ENCODE results near the gene CSAD. TPM values are rescaled to one million over a fixed set of nuclear protein-coding genes. Genes with fewer than 3 reads are reported as not detected.

CSAD gene
- total RNA-seq, 1 experiment from 2014 or later = 15.4 TPM

DNA sequence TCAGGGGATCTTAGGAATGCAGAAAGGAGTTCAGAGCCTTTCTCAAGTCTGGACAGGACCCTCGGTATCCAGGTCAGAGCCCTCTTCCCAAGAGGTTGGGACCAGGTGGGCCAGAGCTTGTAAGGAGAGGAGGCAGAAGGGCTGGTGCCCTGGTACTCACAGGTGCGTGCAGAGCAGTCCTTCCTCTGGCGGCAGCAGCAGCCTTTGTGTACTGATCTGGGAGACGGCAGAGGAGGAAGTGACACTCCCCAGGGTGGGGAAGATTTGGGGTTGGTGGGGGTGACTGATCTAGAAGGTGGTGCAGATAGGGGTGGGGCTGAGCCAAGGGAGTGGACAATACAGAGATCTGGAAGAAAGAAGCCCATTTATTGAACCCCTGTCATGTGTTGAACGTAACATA lies 26.3 kb upstream of the CSAD start, which contains the start of gene ITGB7:
ITGB7 (minus strand) TSS at position 210 of the 400 bp plus-strand sequence. CDS start 6,808 bp downstream, outside the sequence.
- H3K36me3 ChIP-seq (ENCODE audit: control insufficient read depth, insufficient read depth, low read length) = no peaks in the 10 kb centered on the region; the same call in 1 of the 2 replicates
- TF ChIP-seq SIN3A (IDR thresholded peaks at IDR 0.05; ENCODE audit: borderline replicate concordance, insufficient read depth, low read depth, low read length) (no peak), POLR2AphosphoS5 (IDR thresholded peaks at IDR 0.05; ENCODE audit: low read depth, low read length) (no peak), TCF7L2 (IDR thresholded peaks at IDR 0.05; ENCODE audit: low read depth, low read length) (no peak)
- TF ChIP-seq, protein P1, sequence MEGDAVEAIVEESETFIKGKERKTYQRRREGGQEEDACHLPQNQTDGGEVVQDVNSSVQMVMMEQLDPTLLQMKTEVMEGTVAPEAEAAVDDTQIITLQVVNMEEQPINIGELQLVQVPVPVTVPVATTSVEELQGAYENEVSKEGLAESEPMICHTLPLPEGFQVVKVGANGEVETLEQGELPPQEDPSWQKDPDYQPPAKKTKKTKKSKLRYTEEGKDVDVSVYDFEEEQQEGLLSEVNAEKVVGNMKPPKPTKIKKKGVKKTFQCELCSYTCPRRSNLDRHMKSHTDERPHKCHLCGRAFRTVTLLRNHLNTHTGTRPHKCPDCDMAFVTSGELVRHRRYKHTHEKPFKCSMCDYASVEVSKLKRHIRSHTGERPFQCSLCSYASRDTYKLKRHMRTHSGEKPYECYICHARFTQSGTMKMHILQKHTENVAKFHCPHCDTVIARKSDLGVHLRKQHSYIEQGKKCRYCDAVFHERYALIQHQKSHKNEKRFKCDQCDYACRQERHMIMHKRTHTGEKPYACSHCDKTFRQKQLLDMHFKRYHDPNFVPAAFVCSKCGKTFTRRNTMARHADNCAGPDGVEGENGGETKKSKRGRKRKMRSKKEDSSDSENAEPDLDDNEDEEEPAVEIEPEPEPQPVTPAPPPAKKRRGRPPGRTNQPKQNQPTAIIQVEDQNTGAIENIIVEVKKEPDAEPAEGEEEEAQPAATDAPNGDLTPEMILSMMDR (IDR thresholded peaks at IDR 0.05) = no peak
- TF ChIP-seq, protein P2, sequence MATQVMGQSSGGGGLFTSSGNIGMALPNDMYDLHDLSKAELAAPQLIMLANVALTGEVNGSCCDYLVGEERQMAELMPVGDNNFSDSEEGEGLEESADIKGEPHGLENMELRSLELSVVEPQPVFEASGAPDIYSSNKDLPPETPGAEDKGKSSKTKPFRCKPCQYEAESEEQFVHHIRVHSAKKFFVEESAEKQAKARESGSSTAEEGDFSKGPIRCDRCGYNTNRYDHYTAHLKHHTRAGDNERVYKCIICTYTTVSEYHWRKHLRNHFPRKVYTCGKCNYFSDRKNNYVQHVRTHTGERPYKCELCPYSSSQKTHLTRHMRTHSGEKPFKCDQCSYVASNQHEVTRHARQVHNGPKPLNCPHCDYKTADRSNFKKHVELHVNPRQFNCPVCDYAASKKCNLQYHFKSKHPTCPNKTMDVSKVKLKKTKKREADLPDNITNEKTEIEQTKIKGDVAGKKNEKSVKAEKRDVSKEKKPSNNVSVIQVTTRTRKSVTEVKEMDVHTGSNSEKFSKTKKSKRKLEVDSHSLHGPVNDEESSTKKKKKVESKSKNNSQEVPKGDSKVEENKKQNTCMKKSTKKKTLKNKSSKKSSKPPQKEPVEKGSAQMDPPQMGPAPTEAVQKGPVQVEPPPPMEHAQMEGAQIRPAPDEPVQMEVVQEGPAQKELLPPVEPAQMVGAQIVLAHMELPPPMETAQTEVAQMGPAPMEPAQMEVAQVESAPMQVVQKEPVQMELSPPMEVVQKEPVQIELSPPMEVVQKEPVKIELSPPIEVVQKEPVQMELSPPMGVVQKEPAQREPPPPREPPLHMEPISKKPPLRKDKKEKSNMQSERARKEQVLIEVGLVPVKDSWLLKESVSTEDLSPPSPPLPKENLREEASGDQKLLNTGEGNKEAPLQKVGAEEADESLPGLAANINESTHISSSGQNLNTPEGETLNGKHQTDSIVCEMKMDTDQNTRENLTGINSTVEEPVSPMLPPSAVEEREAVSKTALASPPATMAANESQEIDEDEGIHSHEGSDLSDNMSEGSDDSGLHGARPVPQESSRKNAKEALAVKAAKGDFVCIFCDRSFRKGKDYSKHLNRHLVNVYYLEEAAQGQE (IDR thresholded peaks at IDR 0.05; ENCODE audit: insufficient read depth in 1 of 2, low read depth in 2 of 2, low read length in 1 of 2) = no peak
- no peak within 1 kb of the TSS for H3K27ac ChIP-seq (ENCODE audit: low read length)
- H3K27me3 ChIP-seq (ENCODE audit: control insufficient read depth, insufficient read depth, low read length) = no peaks in the 10 kb centered on the region
- DNase-seq (ENCODE audit: low read depth, low spot score) (no peak), ATAC-seq (no peak)
- H3K9me3 ChIP-seq (ENCODE audit: control insufficient read depth, insufficient read depth, low read depth, low read length) = no peaks in the 10 kb centered on the region
- in situ Hi-C loops (cut with HindIII; ENCODE audit: low pct_unique_long_range_greater_than_20kb, low sequenced_read_pairs) (no loop called here), intact Hi-C loops (cut with micrococcal nuclease; ENCODE audit: unreplicated experiment) (no loop called here)
- H3K4me3 ChIP-seq (ENCODE audit: low read depth in 2 of 2, low read length in 2 of 2) = no peak within 1 kb of the TSS
- ChIA-PET POLR2A (no interaction called here), CTCF (interaction anchor here (0.6 to 1.0 kb wide), 3 partner anchors 10 to 27 kb away, joined by 3 to 4 read pairs (median 3); partner anchors contain the start of gene ZNF740)
- H3K4me1 ChIP-seq (ENCODE audit: control insufficient read depth, insufficient read depth, low read length) = no peaks in the 10 kb centered on the region; the same call in 1 of the 2 replicates
- no TSS peak for BruUV-seq (replicated peaks)

DNA sequence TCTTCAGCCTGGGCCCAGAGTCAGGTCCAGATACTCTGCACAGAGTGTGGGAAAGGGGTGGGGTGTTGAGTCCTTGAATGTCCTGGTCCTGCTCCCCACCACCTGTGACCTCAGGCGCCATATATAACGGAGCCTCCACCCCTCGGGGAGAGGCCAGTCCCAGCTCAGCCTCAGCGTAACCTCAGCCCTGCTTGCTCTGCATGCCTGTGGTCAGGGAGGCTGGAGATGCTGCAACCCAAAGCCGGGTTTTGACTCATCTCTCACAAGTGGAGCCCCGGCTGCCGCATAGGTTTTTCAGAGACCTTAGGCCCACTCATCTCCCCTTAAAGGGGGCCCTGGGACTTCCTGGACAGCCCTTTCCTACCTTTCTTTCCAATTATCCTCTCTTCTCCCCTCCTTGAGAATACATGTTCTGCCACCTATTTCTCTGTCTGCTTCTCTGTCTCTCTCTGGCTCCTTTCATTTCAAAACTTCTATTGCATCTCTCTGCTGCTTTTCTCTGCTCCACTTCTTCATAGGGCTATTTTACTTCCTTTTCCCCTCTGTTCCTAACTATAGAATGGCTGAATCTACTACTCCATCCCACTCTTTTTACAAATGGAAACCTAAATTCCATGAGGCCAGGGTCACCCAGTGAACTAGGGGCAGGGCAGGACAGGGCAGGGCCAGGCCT lies 25.2 kb upstream of the CSAD start:
- POLR2A ChIA-PET = no interaction called here
- ATAC-seq (peak; percentile 59; the same call in 1 of the 2 replicates), DNase-seq (ENCODE audit: low read depth, low spot score) (no peak)
- intact Hi-C loops (cut with micrococcal nuclease; ENCODE audit: unreplicated experiment) (no loop called here), in situ Hi-C loops (cut with HindIII; ENCODE audit: low pct_unique_long_range_greater_than_20kb, low sequenced_read_pairs) (no loop called here)
- Histone ChIP-seq H3K27ac (ENCODE audit: low read length) (no peak overlapping the region), H3K4me1 (ENCODE audit: control insufficient read depth, insufficient read depth, low read length) (no peaks in the 10 kb centered on the region; the same call in 1 of the 2 replicates), H3K4me3 (ENCODE audit: low read depth in 2 of 2, low read length in 2 of 2) (no peak overlapping the region), H3K27me3 (ENCODE audit: control insufficient read depth, insufficient read depth, low read length) (no peaks in the 10 kb centered on the region), H3K36me3 (ENCODE audit: control insufficient read depth, insufficient read depth, low read length) (no peaks in the 10 kb centered on the region), H3K9me3 (ENCODE audit: control insufficient read depth, insufficient read depth, low read depth, low read length) (no peaks in the 10 kb centered on the region)
- no peak for TF ChIP-seq TCF7L2 (IDR thresholded peaks at IDR 0.05; ENCODE audit: low read depth, low read length)
- CTCF ChIA-PET = interaction anchor here (1.1 kb wide), 1 partner anchor 8 kb away, joined by 3 read pairs; no protein-coding TSS in a partner anchor
- no TSS peak for BruUV-seq (replicated peaks)

DNA sequence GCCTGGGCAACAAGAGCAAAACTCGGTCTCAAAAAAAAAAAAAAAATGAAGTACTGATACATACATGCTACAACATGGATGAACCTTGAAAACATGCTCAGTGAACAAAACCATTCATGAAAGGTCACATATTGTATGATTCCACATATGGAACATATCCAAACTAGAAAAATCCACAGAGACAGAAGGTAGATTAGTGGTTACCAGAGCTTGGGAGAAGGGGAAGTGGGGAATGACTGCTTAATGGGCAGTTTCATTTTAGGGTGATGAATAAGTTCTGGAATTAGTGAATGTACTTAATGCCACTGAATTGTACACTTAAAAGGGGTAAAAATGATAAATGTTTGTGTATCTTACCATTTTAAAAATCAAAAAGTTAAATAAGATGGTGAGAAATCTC lies 23.6 kb upstream of the CSAD start:
- ATAC-seq (no peak), DNase-seq (ENCODE audit: low read depth, low spot score) (no peak)
- Histone ChIP-seq H3K9me3 (ENCODE audit: control insufficient read depth, insufficient read depth, low read depth, low read length) (no peaks in the 10 kb centered on the region), H3K27me3 (ENCODE audit: control insufficient read depth, insufficient read depth, low read length) (no peaks in the 10 kb centered on the region), H3K4me3 (ENCODE audit: low read depth in 2 of 2, low read length in 2 of 2) (no peak overlapping the region), H3K4me1 (ENCODE audit: control insufficient read depth, insufficient read depth, low read length) (no peaks in the 10 kb centered on the region; the same call in 1 of the 2 replicates), H3K36me3 (ENCODE audit: control insufficient read depth, insufficient read depth, low read length) (no peaks in the 10 kb centered on the region), H3K27ac (ENCODE audit: low read length) (no peak overlapping the region)
- intact Hi-C loops (cut with micrococcal nuclease; ENCODE audit: unreplicated experiment) (no loop called here), in situ Hi-C loops (cut with HindIII; ENCODE audit: low pct_unique_long_range_greater_than_20kb, low sequenced_read_pairs) (no loop called here)
- ChIA-PET POLR2A (no interaction called here), CTCF (no interaction called here)
- no peak for TF ChIP-seq TCF7L2 (IDR thresholded peaks at IDR 0.05; ENCODE audit: low read depth, low read length)
- TF ChIP-seq, protein P2 (IDR thresholded peaks at IDR 0.05; ENCODE audit: insufficient read depth in 1 of 2, low read depth in 2 of 2, low read length in 1 of 2) = no peak
- TF ChIP-seq, protein P1 (IDR thresholded peaks at IDR 0.05) = no peak
- no TSS peak for BruUV-seq (replicated peaks)
